Esophagus muscularis mucosa (tissue), 4 donors: ENCODE results near the gene RRP15.

Source experiments
- EP300 ChIP-seq: sonication (generic); formaldehyde crosslinking; IDR thresholded peaks from one replicate; pipeline ENCODE4 v1.6.1; 2017; ENCODE audit warnings: antibody characterized with exemption
- POLR2A ChIP-seq: fragments of 450-650 bp; IDR thresholded peaks from one replicate; pipeline ENCODE4 v1.6.1; 2017; ENCODE audit warnings: antibody characterized with exemption, moderate library complexity, mild to moderate bottlenecking, low read depth
- POLR2AphosphoS5 ChIP-seq, 2 donors: sonication (generic); formaldehyde crosslinking; IDR thresholded peaks; one replicate each; pipeline ENCODE4 v1.6.1; 2017; ENCODE audit warnings: antibody characterized with exemption in 2 of 2
- TF ChIP-seq, protein P1 (sequence below), 3 experiments: fragments of 200-600 bp in 2 of 3; fragments of 450-650 bp in 1 of 3; sonication (generic) in 2 of 3; IDR thresholded peaks; one replicate each; pipeline ENCODE4 v1.5.1; 2017 to 2019; ENCODE audit warnings: antibody characterized with exemption in 3 of 3, mild to moderate bottlenecking in 2 of 3, moderate library complexity in 1 of 3

- TF ChIP-seq, protein P1, sequence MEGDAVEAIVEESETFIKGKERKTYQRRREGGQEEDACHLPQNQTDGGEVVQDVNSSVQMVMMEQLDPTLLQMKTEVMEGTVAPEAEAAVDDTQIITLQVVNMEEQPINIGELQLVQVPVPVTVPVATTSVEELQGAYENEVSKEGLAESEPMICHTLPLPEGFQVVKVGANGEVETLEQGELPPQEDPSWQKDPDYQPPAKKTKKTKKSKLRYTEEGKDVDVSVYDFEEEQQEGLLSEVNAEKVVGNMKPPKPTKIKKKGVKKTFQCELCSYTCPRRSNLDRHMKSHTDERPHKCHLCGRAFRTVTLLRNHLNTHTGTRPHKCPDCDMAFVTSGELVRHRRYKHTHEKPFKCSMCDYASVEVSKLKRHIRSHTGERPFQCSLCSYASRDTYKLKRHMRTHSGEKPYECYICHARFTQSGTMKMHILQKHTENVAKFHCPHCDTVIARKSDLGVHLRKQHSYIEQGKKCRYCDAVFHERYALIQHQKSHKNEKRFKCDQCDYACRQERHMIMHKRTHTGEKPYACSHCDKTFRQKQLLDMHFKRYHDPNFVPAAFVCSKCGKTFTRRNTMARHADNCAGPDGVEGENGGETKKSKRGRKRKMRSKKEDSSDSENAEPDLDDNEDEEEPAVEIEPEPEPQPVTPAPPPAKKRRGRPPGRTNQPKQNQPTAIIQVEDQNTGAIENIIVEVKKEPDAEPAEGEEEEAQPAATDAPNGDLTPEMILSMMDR (IDR thresholded peaks at IDR 0.05), result no peak
- TF ChIP-seq EP300 (no peak), POLR2A (no peak), POLR2AphosphoS5 (IDR thresholded peaks at IDR 0.05) (no peak)
Measured at GRCh38 chr1:218292515-218292914, 7.4 kb downstream of the RRP15 start.
